ENCODE data around the gene MMEL1. TPM values are rescaled to one million over a fixed set of nuclear protein-coding genes. Genes with fewer than 3 reads are reported as not detected.
"Not testable (repeated sequence)": the region's sequence is repeated elsewhere in the genome, so short reads cannot be mapped to it uniquely, and the experiment has no call there.

The MMEL1 gene, protein sequence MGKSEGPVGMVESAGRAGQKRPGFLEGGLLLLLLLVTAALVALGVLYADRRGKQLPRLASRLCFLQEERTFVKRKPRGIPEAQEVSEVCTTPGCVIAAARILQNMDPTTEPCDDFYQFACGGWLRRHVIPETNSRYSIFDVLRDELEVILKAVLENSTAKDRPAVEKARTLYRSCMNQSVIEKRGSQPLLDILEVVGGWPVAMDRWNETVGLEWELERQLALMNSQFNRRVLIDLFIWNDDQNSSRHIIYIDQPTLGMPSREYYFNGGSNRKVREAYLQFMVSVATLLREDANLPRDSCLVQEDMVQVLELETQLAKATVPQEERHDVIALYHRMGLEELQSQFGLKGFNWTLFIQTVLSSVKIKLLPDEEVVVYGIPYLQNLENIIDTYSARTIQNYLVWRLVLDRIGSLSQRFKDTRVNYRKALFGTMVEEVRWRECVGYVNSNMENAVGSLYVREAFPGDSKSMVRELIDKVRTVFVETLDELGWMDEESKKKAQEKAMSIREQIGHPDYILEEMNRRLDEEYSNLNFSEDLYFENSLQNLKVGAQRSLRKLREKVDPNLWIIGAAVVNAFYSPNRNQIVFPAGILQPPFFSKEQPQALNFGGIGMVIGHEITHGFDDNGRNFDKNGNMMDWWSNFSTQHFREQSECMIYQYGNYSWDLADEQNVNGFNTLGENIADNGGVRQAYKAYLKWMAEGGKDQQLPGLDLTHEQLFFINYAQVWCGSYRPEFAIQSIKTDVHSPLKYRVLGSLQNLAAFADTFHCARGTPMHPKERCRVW
- total RNA-seq = under 1 TPM; 0.47 to 0.68 TPM
- long read RNA-seq = 0 reads

DNA sequence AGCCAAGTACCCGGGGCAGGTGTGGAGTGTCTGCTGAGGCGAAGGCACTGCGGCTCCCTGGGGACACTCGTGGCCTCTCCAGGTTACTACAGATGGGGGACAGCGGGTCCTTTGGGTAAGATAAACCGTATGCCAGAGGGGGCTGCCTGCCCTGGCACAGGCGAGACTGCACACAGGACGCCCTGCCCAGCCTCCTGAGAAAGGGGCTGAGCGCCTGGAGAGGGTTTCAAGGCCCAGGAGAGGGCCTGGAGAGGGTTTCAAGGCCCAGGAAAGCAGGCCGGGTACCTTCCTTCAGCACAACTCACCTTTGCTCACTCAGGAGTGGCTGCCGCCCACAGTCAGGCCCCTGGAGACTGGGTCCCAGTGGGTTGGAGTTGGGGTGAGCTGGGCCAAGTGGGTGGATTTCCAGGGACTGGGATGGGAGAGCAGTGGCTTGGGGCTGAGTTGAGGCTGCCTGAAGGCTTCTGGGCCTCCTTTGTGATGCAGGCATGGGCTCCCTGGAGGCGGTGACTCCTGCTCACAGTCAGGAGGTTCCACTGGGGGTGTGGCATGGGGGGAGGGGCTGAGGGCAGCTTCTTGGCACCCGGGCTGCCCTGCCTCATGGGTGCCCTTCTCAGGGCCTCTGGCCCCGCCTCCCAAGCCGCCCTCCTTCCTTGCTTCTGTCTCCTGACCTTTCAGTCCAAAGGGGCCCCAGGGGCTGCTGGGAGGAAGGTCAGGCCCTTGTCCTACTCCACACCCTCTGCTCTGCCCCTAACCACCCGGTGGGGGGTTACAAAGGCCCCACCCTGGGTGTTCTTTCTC, at the start of gene MMEL1:
Gene MMEL1, minus strand, starts transcription at position 456 of the 801 bp plus-strand sequence. CDS start 3,532 bp downstream, outside the sequence.
- no peak for DNase-seq
- intact Hi-C loops (cut with DNase I) = no loop called here
- ATAC-seq = no peak

DNA sequence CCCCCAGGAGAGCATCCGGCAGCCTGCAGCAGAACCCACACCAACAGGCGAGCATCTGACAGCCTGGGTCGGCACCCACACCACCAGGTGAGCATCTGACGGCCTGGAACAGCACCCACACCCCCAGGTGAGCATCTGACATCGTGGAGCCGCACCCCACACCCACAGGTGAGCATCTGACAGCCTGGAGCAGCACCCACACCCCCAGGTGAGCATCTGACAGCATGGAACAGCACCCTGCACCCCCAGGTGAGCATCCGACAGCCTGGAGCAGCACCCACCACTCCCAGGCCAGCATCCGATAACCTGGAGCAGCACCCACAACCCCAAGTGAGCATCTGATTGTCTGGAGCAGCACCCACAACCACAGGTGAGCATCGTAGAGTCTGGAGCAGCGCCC, 43.9 kb upstream of the MMEL1 start:
- intact Hi-C loops (cut with DNase I); ATAC-seq; DNase-seq: not testable (repeated sequence)

DNA sequence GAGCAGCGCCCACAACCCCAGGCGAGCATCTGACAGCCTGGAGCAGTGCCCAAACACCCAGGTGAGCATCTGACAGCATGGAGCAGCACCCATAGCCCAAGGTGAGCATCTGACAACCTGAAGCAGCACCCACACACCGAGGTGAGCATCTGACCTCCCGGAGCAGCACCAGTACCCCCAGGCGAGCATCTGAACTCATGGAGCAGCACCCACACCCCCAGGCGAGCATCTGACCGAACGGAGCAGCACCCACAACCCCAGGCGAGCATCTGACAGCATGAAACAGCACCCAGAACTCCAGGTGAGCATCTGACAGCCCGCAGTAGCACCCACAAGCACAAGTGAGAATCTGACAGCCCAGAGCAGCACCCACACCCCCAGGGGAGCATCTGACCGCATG, 38.8 kb upstream of the MMEL1 start:
- ATAC-seq; intact Hi-C loops (cut with DNase I); DNase-seq: not testable (repeated sequence)

DNA sequence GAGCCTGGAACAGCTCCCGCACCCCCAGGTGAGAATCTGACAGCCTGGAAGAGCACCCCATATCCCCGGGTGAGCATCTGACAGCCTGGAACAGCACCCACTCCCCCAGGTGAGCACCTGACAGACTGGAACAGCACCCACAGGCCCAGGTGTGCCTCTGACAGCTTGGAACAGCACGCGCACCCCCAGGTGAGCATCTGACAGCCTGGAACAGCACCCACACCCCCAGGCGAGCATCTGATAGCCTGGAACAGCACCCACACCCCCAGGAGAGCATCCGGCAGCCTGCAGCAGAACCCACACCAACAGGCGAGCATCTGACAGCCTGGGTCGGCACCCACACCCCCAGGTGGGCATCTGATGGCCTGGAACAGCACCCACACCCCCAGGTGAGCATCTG, 27.0 kb upstream of the MMEL1 start:
- ATAC-seq; intact Hi-C loops (cut with DNase I): not testable (repeated sequence)
- peak; percentile 47 for DNase-seq

DNA sequence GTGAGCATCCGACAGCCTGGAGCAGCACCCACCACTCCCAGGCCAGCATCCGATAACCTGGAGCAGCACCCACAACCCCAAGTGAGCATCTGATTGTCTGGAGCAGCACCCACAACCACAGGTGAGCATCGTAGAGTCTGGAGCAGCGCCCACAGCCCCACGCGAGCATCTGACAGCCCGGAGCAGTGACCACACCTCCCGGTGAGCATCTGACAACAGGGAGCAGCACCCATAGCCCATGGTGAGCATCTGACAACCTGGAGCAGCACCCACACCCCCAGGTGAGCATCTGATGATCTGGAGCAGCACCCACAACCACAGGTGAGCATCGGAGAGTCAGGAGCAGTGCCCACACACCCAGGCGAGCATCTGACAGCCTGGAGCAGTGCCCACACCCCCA, 25.1 kb upstream of the MMEL1 start:
- DNase-seq; intact Hi-C loops (cut with DNase I); ATAC-seq: not testable (repeated sequence)

DNA sequence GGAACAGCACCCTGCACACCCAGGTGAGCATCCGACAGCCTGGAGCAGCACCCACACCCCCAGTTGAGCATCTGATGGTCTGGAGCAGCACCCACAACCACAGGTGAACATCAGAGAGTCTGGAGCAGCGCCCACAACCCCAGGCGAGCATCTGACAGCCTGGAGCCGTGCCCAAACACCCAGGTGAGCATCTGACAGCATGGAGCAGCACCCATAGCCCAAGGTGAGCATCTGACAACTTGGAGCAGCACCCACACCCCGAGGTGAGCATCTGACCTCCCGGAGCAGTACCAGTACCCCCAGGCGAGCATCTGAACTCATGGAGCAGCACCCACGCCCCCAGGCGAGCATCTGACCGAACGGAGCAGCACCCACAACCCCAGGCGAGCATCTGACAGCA, 24.3 kb upstream of the MMEL1 start:
- intact Hi-C loops (cut with DNase I); DNase-seq; ATAC-seq: not testable (repeated sequence)

DNA sequence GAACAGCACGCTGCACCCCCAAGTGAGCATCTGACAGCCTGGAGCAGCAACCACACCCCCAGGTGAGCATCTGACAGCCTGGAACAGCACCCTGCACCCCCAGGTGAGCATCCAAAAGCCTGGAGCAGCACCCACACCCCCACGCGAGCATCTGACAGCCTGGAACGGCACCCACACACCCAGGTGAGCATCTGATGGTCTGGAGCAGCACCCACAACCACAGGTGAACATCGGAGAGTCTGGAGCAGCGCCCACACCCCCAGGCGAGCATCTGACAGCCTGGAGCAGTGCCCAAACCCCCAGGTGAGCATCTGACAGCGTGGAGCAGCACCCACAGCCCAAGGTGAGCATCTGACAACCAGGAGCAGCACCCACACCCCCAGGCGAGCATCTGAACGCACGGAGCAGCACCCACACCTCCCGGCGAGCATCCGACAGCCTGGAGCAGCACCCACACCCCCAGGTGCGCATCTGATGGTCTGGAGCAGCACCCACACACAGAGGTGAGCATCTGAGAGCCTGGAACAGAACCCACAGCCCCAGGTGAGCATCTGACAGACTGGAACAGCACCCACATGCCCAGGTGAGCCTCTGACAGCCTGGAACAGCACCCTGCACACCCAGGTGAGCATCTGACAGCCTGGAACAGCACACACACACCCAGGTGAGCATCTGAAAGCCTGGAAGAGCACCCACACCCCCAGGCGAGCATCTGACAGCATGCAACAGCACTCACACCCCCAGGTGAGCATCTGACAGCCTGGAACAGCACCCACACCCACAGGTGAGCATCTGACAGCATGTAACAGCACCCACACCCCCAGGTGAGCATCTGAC, 23.0 kb upstream of the MMEL1 start:
- intact Hi-C loops (cut with DNase I); DNase-seq; ATAC-seq: not testable (repeated sequence)

DNA sequence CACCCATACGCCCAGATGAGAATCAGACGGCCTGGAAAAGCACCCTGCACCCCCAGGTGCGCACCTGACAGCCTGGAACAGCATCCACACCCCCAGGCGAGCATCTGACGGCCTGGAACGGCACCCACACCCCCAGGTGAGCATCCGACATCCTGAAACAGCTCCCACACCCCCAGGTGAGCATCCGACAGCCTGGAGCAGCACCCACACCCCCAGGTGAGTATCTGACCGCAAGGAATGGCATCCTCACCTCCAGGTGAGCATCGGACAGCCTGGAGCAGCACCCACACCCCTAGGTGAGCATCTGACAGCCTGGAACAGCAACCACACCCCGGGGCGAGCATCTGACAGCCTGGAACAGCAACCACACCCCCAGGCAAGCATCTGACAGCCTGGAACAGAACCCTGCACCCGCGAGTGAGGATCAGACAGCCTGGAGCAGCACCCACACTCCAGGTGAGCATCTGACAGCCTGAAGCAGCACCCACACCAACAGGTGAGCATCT, 21.7 kb upstream of the MMEL1 start:
- DNase-seq; intact Hi-C loops (cut with DNase I); ATAC-seq: not testable (repeated sequence)

DNA sequence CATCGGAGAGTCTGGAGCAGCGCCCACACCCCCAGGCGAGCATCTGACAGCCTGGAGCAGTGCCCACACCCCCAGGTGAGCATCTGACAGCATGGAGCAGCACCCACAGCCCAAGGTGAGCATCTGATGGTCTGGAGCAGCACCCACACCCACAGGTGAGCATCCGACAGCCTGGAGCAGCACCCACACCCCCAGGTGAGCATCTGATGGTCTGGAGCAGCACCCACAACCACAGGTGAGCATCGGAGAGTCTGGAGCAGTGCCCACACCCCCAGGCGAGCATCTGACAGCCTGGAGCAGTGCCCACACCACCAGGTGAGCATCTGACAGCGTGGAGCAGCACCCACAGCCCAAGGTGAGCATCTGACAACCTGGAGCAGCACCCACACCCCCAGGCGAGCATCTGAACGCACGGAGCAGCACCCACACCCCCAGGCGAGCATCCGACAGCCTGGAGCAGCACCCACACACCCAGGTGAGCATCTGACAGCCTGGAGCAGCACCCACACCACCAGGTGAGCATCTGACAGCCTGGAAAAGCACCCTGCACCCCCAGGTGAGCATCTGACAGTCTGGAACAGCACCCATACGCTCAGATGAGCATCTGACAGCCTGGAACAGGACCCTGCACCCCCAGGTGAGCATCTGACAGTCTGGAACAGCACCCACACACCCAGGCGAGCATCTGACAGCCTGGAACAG, 21.1 kb upstream of the MMEL1 start:
- intact Hi-C loops (cut with DNase I); ATAC-seq: not testable (repeated sequence)

DNA sequence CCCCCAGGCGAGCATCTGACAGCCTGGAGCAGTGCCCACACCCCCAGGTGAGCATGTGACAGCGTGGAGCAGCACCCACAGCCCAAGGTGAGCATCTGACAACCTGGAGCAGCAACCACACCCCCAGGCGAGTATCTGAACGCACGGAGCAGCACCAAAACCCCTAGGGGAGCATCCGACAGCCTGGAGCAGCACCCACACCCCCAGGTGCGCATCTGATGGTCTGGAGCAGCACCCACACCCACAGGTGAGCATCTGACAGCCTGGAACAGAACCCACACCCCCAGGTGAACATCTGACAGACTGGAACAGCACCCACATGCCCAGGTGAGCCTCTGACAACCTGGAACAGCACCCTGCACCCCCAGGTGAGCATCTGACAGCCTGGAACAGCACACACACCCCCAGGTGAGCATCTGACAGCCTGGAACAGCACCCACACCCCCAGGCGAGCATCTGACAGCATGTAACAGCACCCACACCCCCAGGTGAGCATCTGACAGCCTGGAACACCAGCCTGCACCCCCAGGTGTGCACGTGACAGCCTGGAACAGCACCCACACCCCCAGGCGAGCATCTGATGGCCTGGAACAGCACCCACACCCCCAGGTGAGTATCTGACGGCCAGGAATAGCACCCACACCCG, 20.2 kb upstream of the MMEL1 start:
- DNase-seq; intact Hi-C loops (cut with DNase I); ATAC-seq: not testable (repeated sequence)

More for the DNA sequence above, 21.1 kb upstream of the MMEL1 start:
- DNase-seq = peak; percentile 56

DNA sequence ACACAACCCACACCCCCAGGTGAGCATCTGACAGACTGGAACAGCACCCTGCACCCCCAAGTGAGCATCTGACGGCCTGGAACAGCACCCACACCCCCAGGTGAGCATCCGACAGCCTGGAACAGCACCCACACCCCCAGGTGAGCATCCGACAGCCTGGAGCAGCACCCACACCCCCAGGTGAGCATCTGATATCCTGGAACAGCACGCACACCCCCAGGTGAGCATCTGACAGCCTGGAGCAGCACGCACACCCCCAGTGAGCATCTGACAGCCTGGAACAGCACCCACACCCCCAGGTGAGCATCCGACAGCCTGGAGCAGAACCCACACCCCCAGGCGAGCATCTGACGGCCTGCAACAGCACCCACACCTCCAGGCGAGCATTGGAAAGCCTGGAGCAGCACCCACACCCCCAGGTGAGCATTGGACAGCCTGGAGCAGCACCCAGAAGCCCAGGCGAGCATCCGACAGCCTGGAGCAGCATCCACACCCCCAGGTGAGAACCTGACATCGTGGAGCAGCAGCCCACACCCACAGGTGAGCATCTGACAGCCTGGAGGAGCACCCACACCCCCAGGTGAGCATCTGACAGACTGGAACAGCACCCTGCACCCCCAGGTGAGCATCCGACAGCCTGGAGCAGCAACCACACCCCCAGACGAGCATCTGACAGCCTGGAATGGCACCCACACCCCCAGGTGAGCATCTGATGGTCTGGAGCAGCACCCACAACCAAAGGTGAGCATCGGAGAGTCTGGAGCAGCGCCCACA, 19.5 kb upstream of the MMEL1 start:
- intact Hi-C loops (cut with DNase I); ATAC-seq; DNase-seq: not testable (repeated sequence)

DNA sequence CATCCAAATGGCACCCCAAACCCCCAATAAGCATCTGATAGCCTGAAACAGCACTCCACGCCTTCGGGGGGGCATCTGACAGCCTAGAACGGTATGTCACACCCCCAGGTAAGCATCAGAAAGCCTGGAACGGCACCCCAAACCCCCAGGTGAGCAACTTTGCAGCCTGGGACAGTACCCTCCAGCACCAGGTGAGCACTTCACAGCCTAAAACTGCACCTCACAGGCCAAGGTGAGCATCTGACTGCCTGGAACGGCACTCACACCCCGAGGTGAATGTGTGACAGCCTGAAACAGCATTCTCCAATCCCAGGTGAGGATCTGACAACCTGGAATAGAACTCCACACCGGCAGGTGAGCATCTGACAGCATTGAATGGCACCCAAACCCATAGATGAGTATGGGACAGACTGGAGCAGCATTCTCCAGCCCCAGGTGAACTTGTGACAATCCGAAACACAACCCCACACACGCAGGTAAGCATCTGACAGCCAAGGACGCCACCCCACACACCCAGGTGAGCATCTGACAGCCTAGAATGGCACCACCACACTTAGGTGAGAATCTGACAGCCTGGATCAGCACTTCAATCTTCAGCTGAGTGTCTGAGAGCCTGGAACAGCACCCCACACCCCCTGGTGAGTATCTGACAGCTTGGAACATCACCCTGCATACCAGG, 18.3 kb upstream of the MMEL1 start:
- peak; percentile 5 for DNase-seq
- intact Hi-C loops (cut with DNase I) = no loop called here
- ATAC-seq = no peak

DNA sequence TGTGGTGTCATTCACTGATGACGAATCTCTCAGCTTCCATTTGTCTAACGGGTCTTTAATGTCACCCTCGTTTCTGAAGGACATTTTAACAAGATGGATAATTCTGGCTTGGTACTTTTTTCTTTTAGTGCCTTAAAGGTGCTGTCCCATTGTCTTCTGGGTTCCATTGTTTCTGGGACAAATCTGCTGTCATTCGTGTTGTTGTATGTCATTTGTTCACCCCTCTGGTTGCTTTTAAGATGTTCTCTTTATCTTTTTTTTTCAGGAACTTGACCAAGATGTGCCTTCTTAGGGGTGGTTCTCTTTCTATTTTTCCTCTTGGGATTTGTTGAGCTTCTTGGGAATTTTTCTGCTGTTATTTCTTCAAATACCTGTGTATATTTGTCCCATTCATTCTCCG, 14.0 kb upstream of the MMEL1 start:
- intact Hi-C loops (cut with DNase I) = loop anchor here in 1 of 2 donors (10.0 kb wide), 1 partner anchor 232 kb away; the partner anchor contains the start of gene PEX10

DNA sequence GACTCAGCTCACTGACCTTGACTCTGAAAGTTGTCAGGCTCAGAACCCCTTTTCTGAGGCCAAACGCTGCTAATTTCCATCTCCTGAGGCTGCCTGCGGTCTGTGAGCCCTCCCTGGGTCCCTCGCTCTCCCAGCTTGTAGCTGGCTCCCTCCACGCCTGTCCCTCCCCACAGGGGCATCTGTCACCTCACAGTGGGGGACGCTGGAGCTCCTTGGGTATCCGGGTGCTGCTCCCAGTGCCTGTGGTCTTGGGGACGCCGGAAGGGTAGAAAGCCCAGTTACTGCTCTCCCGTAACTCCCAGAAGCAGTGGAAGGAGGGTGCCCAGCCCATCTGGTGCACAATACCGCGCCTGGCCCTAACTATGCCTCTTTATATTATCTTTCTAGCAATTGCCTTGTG, 13.0 kb upstream of the MMEL1 start:
- intact Hi-C loops (cut with DNase I) = loop anchor here in 1 of 2 donors (10.0 kb wide), 1 partner anchor 231 kb away; the partner anchor contains the start of gene PEX10
- DNase-seq = peak; percentile 2
- no peak for ATAC-seq

More for the DNA sequence above, 14.0 kb upstream of the MMEL1 start:
- no peak for ATAC-seq
- DNase-seq = no peak

DNA sequence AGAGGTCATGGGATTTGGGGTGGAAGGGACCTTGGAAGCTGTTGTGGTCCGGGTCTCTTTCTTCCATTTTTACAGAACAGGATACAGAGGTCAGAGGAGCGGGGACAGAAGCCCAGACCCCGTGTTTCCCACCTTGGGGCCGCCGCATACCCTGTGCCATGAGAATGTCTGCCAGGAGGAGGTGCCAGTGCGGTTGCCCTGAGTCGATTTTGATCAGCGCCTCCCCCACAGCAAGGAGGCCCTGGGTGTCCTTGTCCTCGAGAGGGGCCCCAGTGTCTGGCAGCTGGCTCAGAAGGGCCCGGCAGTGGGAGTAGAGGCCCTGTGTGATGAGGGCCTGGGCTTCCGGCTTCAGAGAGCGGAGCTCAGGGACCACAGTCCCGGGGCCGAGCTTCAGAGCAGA, 12.3 kb upstream of the MMEL1 start:
- ATAC-seq = no peak

More for the DNA sequence above, 12.3 kb upstream of the MMEL1 start:
- intact Hi-C loops (cut with DNase I) = loop anchor here in 1 of 2 donors (10.0 kb wide), 1 partner anchor 230 kb away; the partner anchor contains the start of gene PEX10
- peak; percentile 7 for DNase-seq

Data from left cardiac atrium (tissue), 4 donors.